GM19043 (cell line): ENCODE results near the gene RAB3GAP2.
"Not testable (repeated sequence)": the region's sequence is repeated elsewhere in the genome, so short reads cannot be mapped to it uniquely, and the experiment has no call there.

ENCODE experiments used
- ATAC-seq: cut with Tn5 transposase; IDR thresholded peaks from one replicate; pipeline ENCODE4 v1.9.1; 2021; ENCODE audit warnings: low read depth; ENCODE audit not compliant: unreplicated experiment

The RAB3GAP2 gene

GRCh38 chr1:220239966-220240365, 32.3 kb downstream of the RAB3GAP2 start:
- no peak for ATAC-seq

- ATAC-seq = no peak
These were observed 33.0 kb downstream of the RAB3GAP2 start for GRCh38 chr1:220239213-220239612.

GRCh38 chr1:220236278-220236677, 36.0 kb downstream of the RAB3GAP2 start:
- not testable (repeated sequence) for ATAC-seq

GRCh38 chr1:220235462-220235861, 36.8 kb downstream of the RAB3GAP2 start:
- ATAC-seq = no peak

GRCh38 chr1:220233927-220234326, 38.3 kb downstream of the RAB3GAP2 start:
- no peak for ATAC-seq

DNA sequence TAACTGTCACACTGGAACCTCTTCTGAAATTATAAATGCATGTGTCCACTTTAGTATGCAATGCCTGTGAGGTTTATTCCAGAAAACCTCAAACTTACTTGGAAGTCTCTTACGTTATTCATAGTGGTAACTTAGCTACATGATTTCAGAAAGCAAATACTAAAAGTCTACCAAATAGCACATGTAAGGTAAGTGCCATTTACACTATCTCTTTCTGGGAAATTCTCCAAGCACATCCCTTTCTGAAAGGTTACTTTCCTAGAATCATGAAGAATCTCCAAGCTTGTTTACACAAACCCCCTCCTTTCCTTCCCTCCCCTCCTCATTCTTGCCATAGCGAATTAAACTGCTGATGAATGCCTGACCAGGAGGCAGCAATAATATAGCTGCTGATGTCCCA, 42.5 kb downstream of the RAB3GAP2 start:
- ATAC-seq = no peak

GRCh38 chr1:220227393-220227792, 44.9 kb downstream of the RAB3GAP2 start:
- no peak for ATAC-seq

DNA sequence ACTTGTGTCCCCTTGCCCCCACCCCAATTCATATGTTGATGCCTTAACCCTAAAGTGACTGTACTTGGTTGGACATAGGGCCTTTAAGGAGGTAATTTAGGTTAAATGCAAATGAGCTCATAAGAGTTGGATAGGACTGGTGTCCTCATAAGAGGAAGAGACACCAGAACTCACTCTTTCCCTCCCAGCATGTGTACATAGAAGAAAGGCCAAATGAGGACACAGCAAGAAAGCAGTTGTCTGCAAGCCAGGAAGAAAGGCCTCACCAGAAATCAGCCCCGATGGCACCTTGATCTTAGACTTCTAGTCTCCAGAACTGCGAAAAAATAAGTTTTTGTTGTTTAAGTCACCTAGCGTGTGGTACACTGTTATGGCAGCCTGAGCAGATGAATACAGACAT, 45.5 kb downstream of the RAB3GAP2 start:
- ATAC-seq = no peak

GRCh38 chr1:220225957-220226356, 46.3 kb downstream of the RAB3GAP2 start:
- ATAC-seq = no peak

DNA sequence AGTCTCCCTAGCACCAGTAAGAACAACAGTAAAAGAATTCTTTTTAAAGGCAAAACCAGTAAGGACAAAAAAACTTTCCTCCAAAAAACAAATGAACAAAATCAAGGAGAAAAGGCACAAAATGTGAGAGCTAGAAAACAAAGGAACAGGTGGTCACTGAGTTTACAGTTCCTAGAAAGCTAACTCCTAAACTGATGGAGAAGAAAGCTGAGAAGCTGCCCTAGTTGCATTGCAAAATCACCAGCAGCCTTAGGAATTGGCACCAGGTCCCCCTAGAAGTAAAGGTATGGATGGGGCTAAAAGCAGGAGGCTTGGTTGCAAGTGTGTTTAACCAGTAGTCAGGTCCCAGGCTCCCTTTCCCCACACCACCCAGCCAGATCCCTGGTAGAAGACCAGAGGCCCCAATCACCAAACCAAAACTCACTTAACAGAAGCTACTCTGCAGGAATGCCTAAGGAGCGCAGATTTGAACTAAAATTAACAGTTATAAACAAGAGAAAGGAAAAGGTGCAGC, 47.6 kb downstream of the RAB3GAP2 start:
- no peak for ATAC-seq

GRCh38 chr1:220224033-220224432, 48.2 kb downstream of the RAB3GAP2 start:
- no peak for ATAC-seq

DNA sequence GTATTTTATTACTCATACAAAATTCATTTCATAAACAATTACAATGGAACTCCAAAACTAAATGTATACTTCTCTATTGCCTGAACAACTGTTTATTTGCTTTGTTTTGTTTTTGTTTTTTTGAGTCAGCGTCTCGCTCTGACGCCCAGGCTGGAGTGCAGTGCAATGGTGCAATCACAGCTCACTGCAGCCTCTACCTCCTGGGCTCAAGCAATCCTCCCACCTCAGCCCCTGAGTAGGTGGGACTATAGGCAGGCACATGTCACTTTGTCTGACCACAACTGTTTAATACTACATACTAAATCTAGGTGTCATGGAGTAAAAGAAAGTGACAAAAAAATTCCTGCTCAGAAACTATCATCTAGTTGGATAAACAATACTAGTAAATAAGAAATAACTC, 49.3 kb downstream of the RAB3GAP2 start:
- ATAC-seq = no peak

GRCh38 chr1:220221670-220222069, 50.6 kb downstream of the RAB3GAP2 start:
- ATAC-seq = no peak

- no peak for ATAC-seq
These were observed 51.0 kb downstream of the RAB3GAP2 start for GRCh38 chr1:220221269-220221668.

DNA sequence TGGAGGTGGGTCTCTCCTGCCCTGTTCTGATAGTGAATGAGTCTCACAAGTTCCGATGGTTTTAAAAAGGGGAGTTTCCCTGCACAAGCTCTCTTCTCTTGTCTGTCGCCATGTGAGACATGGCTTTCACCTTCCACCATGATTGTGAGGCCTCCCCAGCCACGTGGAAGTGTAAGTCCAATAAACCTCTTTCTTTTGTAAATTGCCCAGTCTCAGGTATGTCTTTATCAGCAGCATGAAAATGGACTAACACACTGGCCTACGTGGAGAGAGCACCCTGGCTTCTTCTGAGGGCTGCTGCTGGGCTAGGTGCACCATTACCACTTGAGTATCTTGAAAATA, 51.6 kb downstream of the RAB3GAP2 start:
- ATAC-seq = not testable (repeated sequence)

GRCh38 chr1:220219865-220220698, 52.2 kb downstream of the RAB3GAP2 start:
- ATAC-seq = peak; percentile 28

GRCh38 chr1:220219136-220219442, 53.2 kb downstream of the RAB3GAP2 start:
- no peak for ATAC-seq

- peak; percentile 40 for ATAC-seq
These were observed 53.7 kb downstream of the RAB3GAP2 start for GRCh38 chr1:220218397-220219135.

GRCh38 chr1:220217383-220217988, 54.8 kb downstream of the RAB3GAP2 start:
- no peak for ATAC-seq

- no peak for ATAC-seq
These were observed 58.8 kb downstream of the RAB3GAP2 start for GRCh38 chr1:220213382-220213983.

- no peak for ATAC-seq
These were observed 64.8 kb downstream of the RAB3GAP2 start for GRCh38 chr1:220207411-220207810.
